H9 (cell line): Measurements from ENCODE around the gene FAM219A. TPM values are rescaled to one million over a fixed set of nuclear protein-coding genes. Genes with fewer than 3 reads are reported as not detected.

Source experiments
- DNase-seq: peaks from one replicate; pipeline ENCODE4 v3.0.0-alpha.2; 2017
- H2AFZ ChIP-seq: one replicate; pipeline ENCODE4 v1.6.1; 2013; ENCODE audit warnings: mild to moderate bottlenecking, low read length, control low read depth, moderate library complexity
- H2AK5ac ChIP-seq: 2 replicates; pipeline ENCODE4 v1.6.1; 2013; ENCODE audit warnings: low read length, control low read depth, mixed read lengths; ENCODE audit not compliant: insufficient read length
- H2BK120ac ChIP-seq: one replicate; pipeline ENCODE4 v1.6.1; 2013; ENCODE audit warnings: low read depth, mild to moderate bottlenecking, low read length, control low read depth, inconsistent platforms; ENCODE audit not compliant: poor library complexity, severe bottlenecking
- H2BK12ac ChIP-seq: 2 replicates; pipeline ENCODE4 v1.6.1; 2013; ENCODE audit warnings: low read length, control low read depth, mixed read lengths, low read depth; ENCODE audit not compliant: insufficient read length
- H2BK15ac ChIP-seq: 2 replicates; pipeline ENCODE4 v1.6.1; 2013; ENCODE audit warnings: low read depth, low read length, control low read depth
- H2BK20ac ChIP-seq: one replicate; pipeline ENCODE4 v1.6.1; 2013; ENCODE audit warnings: low read depth, mild to moderate bottlenecking, low read length, control low read depth, inconsistent platforms; ENCODE audit not compliant: poor library complexity, severe bottlenecking
- H2BK5ac ChIP-seq: 2 replicates; pipeline ENCODE4 v1.6.1; 2013; ENCODE audit warnings: low read length, control low read depth, mixed read lengths; ENCODE audit not compliant: insufficient read length
- H3K14ac ChIP-seq: 2 replicates; pipeline ENCODE4 v1.6.1; 2013; ENCODE audit warnings: low read length, control low read depth; ENCODE audit not compliant: insufficient read depth
- H3K18ac ChIP-seq: 2 replicates; pipeline ENCODE4 v1.6.1; 2013; ENCODE audit warnings: low read depth, mild to moderate bottlenecking, mixed read lengths, low read length, control low read depth; ENCODE audit not compliant: insufficient read length
- H3K23ac ChIP-seq: 2 replicates; pipeline ENCODE4 v1.6.1; 2013; ENCODE audit warnings: low read length, control low read depth, mixed read lengths, low read depth; ENCODE audit not compliant: insufficient read length
- H3K23me2 ChIP-seq: 2 replicates; pipeline ENCODE4 v1.6.1; 2013; ENCODE audit warnings: low read depth, mild to moderate bottlenecking, mixed read lengths, low read length, control low read depth; ENCODE audit not compliant: insufficient read length, poor library complexity, severe bottlenecking
- H3K27ac ChIP-seq: 2 replicates; pipeline ENCODE4 v1.5.1; 2013; ENCODE audit warnings: low read length, control low read depth, mixed read lengths, low read depth; ENCODE audit not compliant: insufficient read length
- H3K27me3 ChIP-seq: 2 replicates; pipeline ENCODE4 v1.6.1; 2013; ENCODE audit warnings: low read length, control low read depth, inconsistent platforms; ENCODE audit not compliant: insufficient read depth
- H3K4ac ChIP-seq: 2 replicates; pipeline ENCODE4 v1.6.1; 2013; ENCODE audit warnings: low read depth, mild to moderate bottlenecking, control low read depth, inconsistent platforms, low read length, moderate library complexity
- H3K4me1 ChIP-seq: 2 replicates; pipeline ENCODE4 v1.6.1; 2013; ENCODE audit warnings: low read length, control low read depth, inconsistent platforms; ENCODE audit not compliant: insufficient read depth
- H3K4me2 ChIP-seq: 2 replicates; pipeline ENCODE4 v1.6.1; 2013; ENCODE audit warnings: low read length, control low read depth, mixed read lengths; ENCODE audit not compliant: insufficient read length, insufficient read depth
- H3K56ac ChIP-seq: 2 replicates; pipeline ENCODE4 v1.6.1; 2013; ENCODE audit warnings: low read depth, mild to moderate bottlenecking, mixed read lengths, low read length, control low read depth; ENCODE audit not compliant: insufficient read length
- H3K79me1 ChIP-seq: 2 replicates; pipeline ENCODE4 v1.6.1; 2013; ENCODE audit warnings: low read depth, mild to moderate bottlenecking, moderate library complexity, low read length, control low read depth, inconsistent platforms; ENCODE audit not compliant: insufficient read depth, poor library complexity, severe bottlenecking
- H3K79me2 ChIP-seq: 2 replicates; pipeline ENCODE4 v1.6.1; 2013; ENCODE audit warnings: low read length, control low read depth, inconsistent platforms; ENCODE audit not compliant: insufficient read depth
- H3K9ac ChIP-seq: 2 replicates; pipeline ENCODE4 v1.6.1; 2013; ENCODE audit warnings: low read length, control low read depth, mixed read lengths; ENCODE audit not compliant: insufficient read length; ENCODE audit errors: extremely low read depth
- H3K9me3 ChIP-seq: one replicate; pipeline ENCODE4 v1.6.1; 2013; ENCODE audit warnings: low read depth, low read length, inconsistent platforms; ENCODE audit not compliant: control insufficient read depth
- H3T11ph ChIP-seq: one replicate; pipeline ENCODE4 v1.6.1; 2013; ENCODE audit warnings: mild to moderate bottlenecking, low read length, control low read depth, inconsistent platforms
- H4K20me1 ChIP-seq: one replicate; pipeline ENCODE4 v1.6.1; 2013; ENCODE audit not compliant: control insufficient read depth, insufficient read length, insufficient read depth
- H4K5ac ChIP-seq: 2 replicates; pipeline ENCODE4 v1.6.1; 2013; ENCODE audit warnings: low read depth, mild to moderate bottlenecking, mixed read lengths, low read length, control low read depth; ENCODE audit not compliant: insufficient read length
- H4K8ac ChIP-seq: replicated peaks from 2 replicates; pipeline ENCODE4 v1.6.1; 2013; ENCODE audit warnings: low read length, control low read depth, mixed read lengths, low read depth; ENCODE audit not compliant: insufficient read length
- H4K91ac ChIP-seq: 2 replicates; pipeline ENCODE4 v1.6.1; 2013; ENCODE audit warnings: low read depth, mild to moderate bottlenecking, moderate library complexity, mixed read lengths, low read length, control low read depth; ENCODE audit not compliant: insufficient read length
- H3K27ac Mint-ChIP-seq, 3 experiments: 2 replicates in 2 of 3; 3 replicates in 1 of 3; pipeline ENCODE4 v1.8.0; 2020 to 2021; ENCODE audit warnings: mixed read lengths in 3 of 3, mild to moderate bottlenecking in 1 of 3, moderate library complexity in 1 of 3
- H3K27me3 Mint-ChIP-seq: 2 replicates; pipeline ENCODE4 v1.8.0; 2021; ENCODE audit warnings: low read depth, mild to moderate bottlenecking, moderate library complexity, mixed read lengths
- H3K36me3 Mint-ChIP-seq, 3 experiments: 2 replicates in 2 of 3; 3 replicates in 1 of 3; pipeline ENCODE4 v1.8.0; 2020 to 2021; ENCODE audit warnings: low read depth in 3 of 3, mixed read lengths in 3 of 3; ENCODE audit not compliant: insufficient read depth in 1 of 3
- H3K4me1 Mint-ChIP-seq, 2 experiments: 2 replicates each; pipeline ENCODE4 v1.8.0; 2020; ENCODE audit warnings: mixed read lengths in 2 of 2
- H3K4me3 Mint-ChIP-seq, 2 experiments: 2 replicates in 1 of 2; 3 replicates in 1 of 2; pipeline ENCODE4 v1.8.0; 2020 to 2021; ENCODE audit warnings: mild to moderate bottlenecking in 2 of 2, mixed read lengths in 2 of 2, moderate library complexity in 1 of 2
- H3K9me3 Mint-ChIP-seq, 2 experiments: 2 replicates in 1 of 2; 3 replicates in 1 of 2; pipeline ENCODE4 v1.8.0; 2020; ENCODE audit warnings: mild to moderate bottlenecking in 2 of 2, mixed read lengths in 2 of 2, moderate library complexity in 1 of 2
- WGBS: extraction: QIAGEN DNeasy Blood & Tissue Kit; methylation state at CpG from one replicate; pipeline ENCODE4 v1.1.7; 2013; ENCODE audit warnings: missing lambda C conversion rate, low lambda C conversion rate, mixed read lengths; ENCODE audit not compliant: insufficient read length; ENCODE audit errors: extremely low coverage; 5-methylcytosine and 5-hydroxymethylcytosine counted together
- total RNA-seq: library from RNA; stranded (reverse); gene quantifications from 2 replicates; pipeline ENCODE4 v1.2.1, GENCODE V29; 2021
- TF ChIP-seq, protein P1 (sequence below): fragments of 200-600 bp; sonication (generic); conservative IDR thresholded peaks from 3 replicates; pipeline ENCODE4 v1.8.0; 2021; ENCODE audit warnings: antibody characterized with exemption, mild to moderate bottlenecking

Gene FAM219A
- total RNA-seq, 1 experiment from 2014 or later: 16.7 TPM

DNA sequence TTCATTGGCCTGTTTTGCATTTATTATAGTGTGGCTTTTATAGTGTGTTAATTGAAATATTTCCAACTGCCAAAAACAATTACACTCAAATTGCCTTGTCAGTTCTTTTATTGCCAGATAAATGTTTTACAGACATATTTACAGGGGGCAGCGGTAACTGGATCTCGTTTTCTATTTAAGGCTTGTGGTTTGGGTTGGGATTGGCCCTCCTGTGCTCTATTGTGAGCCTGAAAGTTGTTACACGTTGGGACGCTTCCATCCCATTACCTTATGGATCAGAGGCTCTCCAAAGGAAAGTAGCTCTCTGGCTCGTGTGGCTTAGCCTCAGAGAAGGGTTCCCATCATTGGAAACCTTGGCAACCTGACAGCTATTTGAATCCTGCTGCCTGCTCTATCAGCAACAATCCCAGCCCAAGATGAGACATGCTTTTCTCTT lies 21.1 kb upstream of the FAM219A start:
- H3T11ph ChIP-seq: no peak overlapping the region
- no peak overlapping the region for H2AFZ ChIP-seq
- DNase-seq: no peak
- Mint-ChIP-seq H3K27me3 (peaks cover 19% of the 10 kb centered on the region), H3K9me3 (0 out of 5 replicates have a peak, but pooled peaks cover 0 to 2% of the 10 kb centered on the region in 2 experiments), H3K4me3 (no peak overlapping the region), H3K4me1 (no peaks in the 10 kb centered on the region), H3K27ac (no peak overlapping the region), H3K36me3 (no peaks in the 10 kb centered on the region; a peak in 1 of 7 replicates)
- no peak overlapping the region for H3K56ac ChIP-seq
- H3K4ac ChIP-seq: no peak overlapping the region
- H3K9ac ChIP-seq: no peak overlapping the region
- H3K79me2 ChIP-seq: no peaks in the 10 kb centered on the region
- no peaks in the 10 kb centered on the region for H3K23me2 ChIP-seq
- H2AK5ac ChIP-seq: no peak overlapping the region
- no peak overlapping the region for H3K4me2 ChIP-seq
- H2BK5ac ChIP-seq: no peak overlapping the region
- no peak overlapping the region for H3K23ac ChIP-seq
- H4K20me1 ChIP-seq: no peaks in the 10 kb centered on the region
- H3K27me3 ChIP-seq: no peaks in the 10 kb centered on the region
- no peaks in the 10 kb centered on the region for H3K4me1 ChIP-seq
- H3K14ac ChIP-seq: no peak overlapping the region
- no peak overlapping the region for H2BK12ac ChIP-seq
- no peak overlapping the region for H2BK15ac ChIP-seq
- H2BK120ac ChIP-seq: no peak overlapping the region
- no peak overlapping the region for H3K18ac ChIP-seq
- no peaks in the 10 kb centered on the region for H3K79me1 ChIP-seq
- WGBS: no CpG with 5 or more reads among the region's 5 CpGs
- H2BK20ac ChIP-seq: no peak overlapping the region
- no peak overlapping the region for H4K8ac ChIP-seq
- TF ChIP-seq, protein P1, sequence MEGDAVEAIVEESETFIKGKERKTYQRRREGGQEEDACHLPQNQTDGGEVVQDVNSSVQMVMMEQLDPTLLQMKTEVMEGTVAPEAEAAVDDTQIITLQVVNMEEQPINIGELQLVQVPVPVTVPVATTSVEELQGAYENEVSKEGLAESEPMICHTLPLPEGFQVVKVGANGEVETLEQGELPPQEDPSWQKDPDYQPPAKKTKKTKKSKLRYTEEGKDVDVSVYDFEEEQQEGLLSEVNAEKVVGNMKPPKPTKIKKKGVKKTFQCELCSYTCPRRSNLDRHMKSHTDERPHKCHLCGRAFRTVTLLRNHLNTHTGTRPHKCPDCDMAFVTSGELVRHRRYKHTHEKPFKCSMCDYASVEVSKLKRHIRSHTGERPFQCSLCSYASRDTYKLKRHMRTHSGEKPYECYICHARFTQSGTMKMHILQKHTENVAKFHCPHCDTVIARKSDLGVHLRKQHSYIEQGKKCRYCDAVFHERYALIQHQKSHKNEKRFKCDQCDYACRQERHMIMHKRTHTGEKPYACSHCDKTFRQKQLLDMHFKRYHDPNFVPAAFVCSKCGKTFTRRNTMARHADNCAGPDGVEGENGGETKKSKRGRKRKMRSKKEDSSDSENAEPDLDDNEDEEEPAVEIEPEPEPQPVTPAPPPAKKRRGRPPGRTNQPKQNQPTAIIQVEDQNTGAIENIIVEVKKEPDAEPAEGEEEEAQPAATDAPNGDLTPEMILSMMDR: no peak
- H3K27ac ChIP-seq: no peak overlapping the region
- no peak overlapping the region for H4K5ac ChIP-seq
- no peaks in the 10 kb centered on the region for H3K9me3 ChIP-seq
- no peak overlapping the region for H4K91ac ChIP-seq
